Cerebellar cortex (tissue), 1 donor: ENCODE data around the gene HOXB6.

Experiments used
- DNase-seq: peaks from one replicate; pipeline ENCODE4 v3.0.0-alpha.2; 2015; ENCODE audit warnings: low spot score

Gene HOXB6

DNA sequence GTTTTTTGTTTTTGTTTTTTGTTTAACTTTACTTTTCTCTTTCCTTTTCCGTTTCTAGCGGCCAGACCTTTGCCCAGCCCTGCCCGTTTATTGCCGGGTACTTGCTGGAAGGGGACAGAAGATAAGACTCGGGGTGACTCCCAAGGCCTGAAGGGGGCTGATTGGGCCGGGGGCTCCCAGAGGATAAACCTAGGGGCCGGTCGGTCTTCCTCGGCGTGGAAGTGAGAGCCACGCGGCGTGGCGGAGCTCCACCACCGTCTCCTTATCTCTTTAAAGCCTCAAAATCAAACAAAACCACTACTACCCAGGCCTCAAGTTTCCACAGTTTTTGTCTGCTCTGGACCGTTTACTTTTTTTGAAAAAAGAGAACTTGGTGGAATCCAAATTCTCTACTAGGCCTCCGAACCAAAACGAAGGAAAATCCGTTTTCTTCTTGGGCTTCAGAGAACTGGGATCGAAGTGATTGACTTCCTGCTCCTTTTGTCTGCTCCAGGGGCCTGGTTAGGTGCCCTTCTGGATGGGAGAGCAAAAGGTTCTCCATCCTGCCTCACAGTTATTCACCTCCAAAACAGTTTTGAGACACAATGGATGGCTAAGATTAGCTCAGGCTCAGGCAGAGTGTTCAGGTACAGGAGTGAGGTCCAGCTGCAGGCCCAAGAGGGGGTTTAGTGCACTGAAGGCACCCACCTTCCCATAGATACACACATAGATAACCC, 29.9 kb upstream of the HOXB6 start:
- no peak for DNase-seq

DNA sequence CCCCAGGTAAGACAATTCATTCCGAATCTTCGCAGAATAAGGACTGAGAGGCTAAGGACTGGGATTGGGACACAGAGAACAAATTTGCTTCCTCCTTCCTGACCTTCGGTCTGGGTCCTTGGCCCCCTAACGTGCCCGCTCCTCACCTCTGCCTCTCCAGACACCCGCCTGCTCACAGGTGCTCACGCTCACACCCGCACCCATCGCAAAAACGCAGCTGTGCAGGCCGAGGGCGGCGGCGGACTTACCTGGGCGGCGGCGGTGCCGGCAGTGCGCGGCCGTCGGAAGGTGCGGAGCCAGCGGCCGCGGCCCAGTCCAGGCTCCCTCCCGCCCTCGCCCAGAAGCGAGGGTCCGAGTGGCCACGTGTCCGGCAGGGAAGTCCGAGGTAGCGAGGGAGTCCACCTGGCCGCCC, 28.5 kb upstream of the HOXB6 start:
- DNase-seq = no peak

DNA sequence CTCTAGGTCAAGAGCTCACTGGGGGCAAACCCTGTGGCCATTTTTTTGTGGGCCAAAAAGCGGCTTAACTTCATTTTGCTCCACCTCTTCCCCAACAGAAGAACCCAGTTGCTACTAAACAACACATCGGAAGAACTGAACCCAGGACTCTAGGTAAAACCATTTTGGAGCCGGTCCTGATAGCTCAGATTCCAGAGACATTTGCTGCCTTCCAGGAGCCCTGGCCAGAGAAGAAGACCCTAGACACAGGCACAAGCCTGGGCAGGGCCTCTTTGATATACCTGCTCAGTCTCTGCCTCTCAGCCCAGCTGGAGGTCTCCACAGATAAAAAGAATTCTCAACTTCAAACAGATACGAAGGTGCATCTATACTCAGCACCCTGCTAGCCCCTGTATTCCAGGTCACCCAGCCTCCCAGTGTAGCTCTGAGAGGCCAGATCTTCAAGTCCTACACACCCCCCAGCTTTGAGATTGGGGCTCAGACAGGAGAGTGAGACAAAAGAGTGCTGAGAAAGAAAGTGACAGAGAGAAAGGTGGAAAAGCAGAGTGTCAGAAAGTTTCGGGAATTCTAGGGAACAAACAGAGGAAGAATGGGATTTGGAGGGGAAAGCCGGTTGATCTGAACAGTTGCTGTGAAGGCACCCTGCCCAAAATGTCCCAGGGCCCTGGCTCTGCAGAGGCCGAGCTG, 27.9 kb upstream of the HOXB6 start:
- no peak for DNase-seq

DNA sequence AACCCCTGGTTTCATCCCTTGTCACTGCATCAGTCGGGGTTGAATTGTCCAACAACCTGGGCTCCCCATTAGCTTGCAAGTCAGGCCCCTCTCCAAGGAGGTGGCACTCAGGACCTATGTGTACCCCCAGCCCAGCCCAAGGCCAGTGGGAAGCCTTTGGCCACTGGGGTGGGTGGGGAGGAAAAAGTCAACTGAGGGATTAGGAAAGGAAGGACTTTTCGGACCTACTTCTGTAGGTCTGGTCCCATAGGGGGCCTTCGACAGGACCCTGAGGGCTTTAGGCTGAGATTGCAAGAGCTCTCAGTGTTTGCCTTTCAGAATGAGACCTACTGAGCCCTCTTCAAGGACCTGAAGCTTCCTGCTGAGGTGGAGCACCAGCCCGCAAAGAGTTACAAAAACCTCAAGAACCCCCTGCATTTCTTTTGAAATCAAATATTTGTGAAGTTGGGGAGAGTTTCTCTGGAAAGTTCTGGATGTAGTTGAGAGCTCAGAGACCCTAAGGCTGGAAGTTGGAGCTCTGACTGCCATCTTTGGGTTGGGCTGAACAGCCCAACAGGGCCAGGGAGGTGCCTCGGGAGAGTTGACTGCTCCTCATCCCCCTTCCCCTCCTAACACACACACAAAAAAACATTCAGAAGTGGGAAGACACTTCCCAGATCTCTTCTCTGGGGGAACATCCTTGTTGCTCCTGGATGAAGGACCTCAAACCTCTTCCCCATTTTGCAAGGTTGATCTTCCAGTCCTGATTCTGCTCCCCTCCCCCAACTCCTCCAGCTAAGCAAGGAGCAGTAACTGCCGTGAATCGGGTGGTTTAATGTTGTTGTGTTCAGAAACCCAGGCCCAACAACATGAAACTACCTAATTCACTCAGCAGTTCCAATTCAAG, 27.1 kb upstream of the HOXB6 start:
- no peak for DNase-seq

DNA sequence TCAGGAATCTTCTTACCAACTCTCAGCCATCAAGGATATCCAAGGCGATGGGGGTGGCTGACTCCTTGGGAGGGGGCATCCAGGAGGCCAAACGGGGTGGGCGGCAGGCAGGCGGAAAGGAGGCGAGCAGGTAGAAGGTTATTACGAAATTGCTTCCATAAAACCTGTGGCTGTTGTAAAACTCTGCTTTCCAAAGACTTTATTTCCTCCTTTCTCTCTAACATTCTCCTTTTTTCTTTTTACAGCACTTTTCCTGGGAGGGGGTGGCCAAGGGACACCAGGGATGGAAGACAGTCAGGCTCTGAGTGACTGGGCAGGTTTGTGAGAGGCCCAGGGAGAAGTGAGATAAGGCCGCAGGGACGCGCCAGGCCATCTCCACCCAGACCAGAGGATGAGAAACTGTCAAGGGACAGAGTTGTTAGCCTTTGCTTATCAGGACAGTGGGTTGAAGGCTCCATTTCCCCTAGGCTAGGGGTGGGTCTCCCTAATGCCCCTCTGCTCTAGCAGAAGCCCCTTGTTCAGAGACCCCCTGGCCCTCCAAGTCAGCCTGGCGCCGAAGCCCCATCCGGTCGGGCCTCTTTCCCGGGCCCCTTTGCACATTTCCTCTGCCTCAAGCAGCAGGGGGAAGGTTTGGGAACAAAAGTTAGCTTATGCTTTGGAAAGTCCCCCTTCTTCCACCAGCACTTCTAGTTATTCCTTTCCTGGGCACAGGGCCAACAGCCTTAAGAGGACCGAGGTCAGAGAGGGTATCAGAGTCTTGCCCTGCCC, 26.3 kb upstream of the HOXB6 start:
- DNase-seq = no peak

DNA sequence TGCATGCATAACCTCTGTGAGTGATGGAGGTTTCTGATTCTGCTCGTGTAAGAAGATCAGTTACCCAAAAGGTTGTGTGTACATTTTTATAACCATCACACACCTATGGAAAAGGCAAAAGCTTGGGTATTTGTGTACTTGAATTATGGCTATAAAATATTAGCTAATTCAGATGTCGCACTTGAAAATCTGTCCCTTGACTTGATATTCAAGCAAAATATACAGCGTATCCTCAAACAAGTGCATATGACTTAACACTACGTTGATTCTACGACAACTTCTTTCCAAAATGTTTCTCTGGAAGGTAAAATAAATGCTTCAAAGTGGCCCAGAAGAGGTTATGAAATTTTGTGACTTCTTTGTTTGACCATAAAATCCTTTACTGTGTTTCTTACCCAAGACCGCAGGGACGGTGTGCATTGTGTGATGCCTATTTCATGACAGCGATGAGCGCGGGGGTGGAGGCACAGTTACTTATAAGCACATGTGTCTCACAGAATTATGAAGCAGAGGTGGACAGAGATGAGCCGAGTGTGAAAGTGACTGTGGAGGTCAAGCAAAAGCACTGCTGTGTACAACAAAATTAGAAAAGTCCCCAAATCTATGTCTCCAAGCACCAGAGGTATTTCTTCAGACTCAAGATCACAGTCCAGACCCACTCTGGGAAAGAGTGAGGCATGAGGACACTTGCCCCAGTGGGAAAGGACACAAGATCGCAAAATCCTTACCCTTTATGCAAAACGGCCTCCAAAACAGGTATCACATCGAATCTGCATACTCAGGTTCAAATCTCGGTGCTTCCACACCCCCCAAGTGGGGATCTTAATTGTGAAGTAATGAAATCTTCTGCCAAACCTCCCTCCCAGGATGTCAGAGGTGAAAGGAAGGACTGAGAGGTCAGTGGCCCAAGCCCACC, 25.5 kb upstream of the HOXB6 start:
- no peak for DNase-seq

DNA sequence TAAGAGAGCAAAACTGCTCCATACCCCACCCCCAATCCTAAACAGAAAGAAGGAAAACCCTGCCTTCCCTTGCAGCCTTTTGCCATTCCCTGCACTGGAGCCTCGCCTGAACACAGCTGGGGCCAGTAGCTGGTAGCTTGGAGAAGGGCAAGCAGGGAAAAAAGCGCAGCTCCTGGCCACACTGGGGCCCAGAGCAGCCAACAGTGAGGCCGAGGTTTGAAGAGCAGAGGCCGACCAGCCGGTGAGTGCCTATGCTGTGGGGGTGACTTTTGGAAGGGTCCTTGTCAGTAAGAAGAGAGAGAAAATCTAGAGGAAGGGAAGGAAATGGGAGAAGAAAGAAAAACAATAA, 24.6 kb upstream of the HOXB6 start:
- DNase-seq = no peak

DNA sequence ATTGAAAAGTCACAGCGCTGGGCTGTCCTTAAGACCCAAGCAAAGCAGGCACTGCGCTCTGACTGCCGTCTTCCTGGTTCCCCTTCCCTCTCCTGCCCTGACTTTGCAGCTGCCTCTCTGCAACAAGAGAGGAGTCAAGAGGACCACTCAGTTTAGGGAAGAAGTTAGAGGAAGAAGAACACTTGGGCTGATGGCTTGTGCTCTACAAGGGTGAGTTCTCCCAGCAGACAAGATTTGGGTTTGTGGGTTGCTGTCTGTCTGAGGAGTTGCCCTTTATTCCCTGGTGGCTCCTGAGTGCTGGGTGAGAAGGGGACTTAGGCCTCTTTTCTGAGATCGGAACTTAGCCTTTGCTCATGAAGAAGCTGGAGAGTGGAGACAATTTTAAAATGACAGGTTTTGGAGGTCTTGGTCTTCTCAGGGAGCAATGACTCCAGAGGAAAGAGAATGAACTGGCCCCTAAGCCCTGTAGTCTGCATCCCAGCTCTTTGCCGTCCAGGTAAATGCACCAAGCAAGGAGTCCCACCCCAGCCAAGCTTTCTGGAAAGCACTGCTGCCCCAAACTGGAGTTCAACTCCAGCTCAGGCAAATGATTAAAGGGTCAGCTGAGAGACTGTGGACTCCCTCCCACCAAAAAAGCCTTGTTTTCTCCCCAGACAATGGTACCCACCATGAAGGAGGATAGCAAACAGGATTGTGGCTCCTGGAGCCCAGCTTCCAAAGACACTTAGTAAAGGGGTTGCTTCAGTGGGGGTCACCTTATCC, 24.0 kb upstream of the HOXB6 start:
- DNase-seq = no peak

DNA sequence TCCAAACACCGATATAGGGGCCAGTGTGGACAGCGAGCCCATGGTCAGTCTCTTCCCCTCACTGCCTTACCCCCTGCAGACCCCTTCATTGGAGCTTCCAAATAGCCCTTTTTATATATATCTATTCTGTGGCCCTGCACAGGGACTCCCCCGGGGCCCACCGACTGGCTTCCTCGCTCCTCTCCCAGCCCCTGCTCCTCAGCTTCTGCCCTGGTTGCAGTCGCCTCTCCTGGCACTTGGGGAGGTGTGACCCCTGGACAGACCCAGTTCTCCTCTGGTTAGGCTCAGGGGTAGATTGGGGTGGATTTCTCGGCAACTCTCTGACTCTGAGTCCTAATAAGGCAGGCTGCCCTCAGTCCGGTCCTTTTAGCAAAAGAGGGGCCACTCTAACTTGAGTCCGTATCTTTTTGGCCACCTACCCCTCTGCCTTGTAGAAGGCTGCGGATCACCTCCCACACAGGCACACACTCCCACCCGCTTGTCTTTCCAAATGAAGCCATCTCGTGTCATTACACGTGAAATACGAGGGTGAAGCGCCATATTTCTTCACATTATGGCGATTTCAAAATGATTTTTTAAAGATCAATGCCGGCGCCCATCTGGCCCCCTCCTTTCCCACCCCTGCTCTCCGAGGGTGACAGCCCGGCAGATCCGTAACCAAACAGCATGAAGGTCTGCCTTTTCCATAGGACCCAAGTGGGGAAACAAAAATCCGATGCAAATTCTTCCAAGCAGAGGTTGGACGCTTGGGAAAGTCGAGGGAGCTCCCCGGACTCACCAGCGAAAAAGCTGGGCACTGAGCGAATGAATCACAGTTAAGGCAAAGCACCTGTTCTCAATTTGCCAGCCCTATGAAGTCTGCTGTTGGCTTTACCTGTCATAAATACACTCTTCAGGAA, 23.1 kb upstream of the HOXB6 start:
- DNase-seq = no peak

DNA sequence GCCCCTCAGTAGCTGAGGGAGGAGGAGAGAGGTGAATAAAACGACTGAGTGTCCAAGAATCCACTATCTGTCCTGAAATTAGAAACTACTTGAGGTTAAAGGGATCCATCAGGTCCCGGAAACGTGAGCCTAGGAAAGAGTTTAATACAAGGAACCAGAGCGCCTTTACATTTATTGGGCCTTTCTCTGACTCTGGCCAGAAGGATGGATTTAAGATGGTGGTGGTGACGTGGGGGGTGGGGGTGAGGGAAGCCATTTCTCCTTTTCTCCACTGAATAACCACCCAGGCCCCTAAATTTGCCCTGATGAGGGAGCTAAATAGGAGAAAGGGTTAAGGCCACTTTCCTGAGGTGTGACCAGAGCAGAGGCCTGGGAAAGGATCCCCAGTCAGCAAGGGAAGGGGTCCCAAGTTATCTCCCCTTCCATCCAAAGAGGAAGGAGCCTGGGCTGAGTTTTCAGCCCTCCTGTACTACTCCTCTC, 22.4 kb upstream of the HOXB6 start:
- no peak for DNase-seq

DNA sequence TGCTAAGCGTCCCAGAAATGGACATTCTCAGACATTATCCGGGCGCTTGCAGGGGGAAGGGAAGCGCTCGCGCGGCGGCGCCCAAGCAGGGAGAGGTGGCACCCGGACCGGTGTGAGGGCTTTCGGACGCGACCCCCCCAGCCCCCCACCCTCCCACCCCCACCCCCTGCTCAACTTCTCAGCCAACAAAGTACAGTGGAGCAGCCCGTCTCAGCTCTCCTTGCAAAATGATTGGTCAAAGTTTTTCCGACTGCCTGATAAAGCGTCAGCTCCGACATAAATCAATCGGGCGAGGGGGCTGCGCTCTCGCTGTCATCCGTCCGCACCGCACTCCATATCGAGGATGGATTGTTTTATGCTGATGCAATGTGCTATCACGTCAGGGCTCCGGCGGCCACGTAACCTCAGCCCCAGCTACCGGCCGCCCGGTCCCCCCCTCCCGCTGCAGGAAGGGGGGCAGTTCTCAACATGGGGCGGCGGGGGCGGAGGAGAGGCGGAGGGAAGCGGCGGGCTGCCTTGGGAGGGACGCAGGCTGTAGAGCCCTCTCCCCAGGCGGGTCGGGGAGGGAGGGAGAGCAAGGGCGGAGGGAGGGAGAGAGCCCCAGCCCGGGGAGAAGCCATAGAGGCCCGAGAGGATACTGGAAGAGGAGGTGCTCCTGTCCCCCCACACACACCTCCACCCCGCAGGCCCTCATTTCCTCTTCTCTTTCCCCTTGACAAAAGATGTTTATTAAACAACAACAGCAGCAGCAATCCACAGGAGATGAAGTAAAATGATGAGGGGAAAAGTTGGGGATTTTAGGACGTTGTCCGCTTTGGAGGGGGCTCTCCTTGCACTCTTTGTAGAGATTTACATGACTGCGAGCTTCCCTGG, 21.7 kb upstream of the HOXB6 start, which contains the start of gene HOXB9:
TSS of gene HOXB9 (minus strand) at position 114 of the 873 bp plus-strand sequence. CDS start at position 25, 89 bp downstream.
- DNase-seq = no peak

DNA sequence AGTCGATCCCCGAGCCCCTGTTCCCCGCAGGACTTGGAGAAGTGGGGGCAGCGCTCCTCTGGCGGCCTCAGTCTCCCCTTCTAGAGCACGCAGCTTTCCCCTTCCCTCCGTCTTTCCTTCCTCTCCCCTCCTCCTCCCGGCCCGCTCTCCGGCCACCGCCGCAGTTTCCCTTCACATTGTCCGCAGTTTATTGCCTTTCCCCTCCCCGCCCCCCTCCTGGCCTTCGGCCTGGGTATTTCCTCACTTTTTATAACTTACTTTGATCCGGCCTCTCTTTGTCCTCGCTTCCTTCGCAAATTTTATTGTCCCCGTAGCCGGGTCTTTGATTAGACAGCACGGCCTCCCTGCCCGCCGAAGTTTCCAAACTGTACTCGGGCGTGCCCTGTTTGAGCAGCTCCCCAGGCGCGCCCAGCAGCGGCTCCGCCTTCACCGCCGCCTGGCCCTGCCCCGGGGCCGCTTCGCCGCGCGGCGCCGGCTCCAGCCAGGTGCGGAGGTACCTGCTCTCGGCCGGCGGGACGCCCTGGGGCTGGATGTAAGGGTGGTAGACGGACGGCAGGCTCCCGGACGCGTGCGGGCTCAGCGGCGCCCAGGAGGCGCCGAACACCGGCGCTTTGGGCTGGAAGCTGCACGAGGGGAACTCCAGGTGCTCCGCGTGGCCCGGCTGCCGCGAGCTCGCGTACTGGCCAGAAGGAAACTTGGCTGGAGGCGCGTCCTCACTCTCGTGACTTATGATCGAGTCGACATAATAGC, 20.9 kb upstream of the HOXB6 start:
- no peak for DNase-seq

DNA sequence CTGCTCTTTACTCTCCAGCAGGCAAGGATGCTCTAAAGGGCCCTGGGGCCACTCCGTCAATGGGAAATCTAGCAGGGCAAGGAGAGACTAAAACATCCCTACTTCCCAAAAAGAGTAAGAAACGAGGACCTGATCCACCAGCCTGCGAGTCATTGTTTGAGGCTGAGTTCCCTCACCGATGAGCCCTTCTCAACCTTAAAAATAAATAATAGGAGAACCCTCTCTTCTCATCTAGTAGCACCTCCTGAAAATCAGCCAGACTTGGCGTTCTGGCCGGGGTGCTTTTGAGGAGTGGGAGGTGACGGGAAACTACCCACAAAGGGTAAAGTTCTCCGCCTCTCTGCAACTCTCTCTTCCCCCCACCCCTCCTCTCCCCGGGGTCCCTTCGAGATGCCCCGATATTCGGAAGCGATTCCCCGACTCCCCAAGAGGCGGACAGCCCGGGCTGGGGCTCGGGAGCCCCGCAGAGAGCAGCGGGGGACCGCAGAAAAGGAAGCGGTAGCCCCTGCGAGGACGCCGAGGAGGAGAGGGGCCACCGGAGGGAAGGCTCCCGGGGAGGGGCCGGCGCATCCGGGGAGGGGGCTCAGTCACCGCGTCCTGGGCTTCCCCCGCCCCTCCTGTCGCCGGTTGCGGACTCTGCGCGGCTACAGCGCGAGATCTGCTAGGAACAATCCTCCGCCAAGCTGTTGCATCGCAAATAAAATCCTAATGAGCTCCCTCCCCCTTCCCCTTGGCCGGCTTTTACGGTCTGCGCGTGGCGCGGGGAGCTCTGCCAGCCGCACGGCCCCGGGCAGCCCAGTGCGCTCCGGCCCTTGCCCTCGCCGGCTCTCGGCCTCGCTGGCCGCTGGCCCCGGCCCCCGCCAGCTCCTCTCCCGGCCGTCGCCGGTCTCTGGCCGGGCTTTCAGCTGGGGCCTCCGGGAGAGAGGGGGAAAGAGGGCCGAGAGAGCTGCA, 20.0 kb upstream of the HOXB6 start:
- DNase-seq = no peak

DNA sequence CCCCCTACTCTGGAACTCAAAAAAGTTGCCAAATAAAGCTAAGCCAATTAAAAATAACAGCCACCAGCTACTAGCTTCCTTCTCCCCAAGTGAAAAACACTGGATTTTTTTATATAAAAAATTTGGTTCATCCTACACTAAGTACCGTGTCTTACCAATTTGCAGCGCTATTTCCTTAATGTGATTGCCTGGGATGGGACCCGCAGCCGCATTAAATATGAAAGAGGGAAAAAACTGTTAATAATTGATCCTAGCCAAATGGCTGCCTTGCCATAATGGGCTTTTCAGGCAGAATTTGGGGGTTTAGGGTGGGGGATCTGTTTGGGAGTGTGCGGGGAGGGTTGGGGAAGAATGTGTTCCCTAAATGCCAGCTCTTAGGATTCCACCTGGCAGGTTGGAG, 19.3 kb upstream of the HOXB6 start:
- DNase-seq = no peak

DNA sequence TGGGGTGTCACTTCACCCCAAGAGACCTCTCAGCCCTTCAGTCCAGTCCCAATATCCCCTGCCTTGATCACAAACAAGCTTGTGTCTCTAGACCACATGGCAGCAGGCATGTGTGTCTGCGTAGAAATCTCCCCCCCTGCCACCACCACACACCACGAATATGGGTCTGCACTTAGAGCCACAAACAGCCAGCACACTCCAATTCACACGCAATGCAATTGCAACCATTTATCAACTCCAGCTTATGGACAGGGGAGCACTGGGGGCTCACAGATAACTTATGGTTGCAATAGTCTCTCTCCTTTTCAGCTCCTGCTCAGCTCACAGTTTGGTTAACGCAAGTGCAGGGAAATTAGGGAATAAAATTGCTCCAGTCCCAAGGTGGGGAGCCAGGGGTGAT, 18.8 kb upstream of the HOXB6 start:
- DNase-seq = no peak

DNA sequence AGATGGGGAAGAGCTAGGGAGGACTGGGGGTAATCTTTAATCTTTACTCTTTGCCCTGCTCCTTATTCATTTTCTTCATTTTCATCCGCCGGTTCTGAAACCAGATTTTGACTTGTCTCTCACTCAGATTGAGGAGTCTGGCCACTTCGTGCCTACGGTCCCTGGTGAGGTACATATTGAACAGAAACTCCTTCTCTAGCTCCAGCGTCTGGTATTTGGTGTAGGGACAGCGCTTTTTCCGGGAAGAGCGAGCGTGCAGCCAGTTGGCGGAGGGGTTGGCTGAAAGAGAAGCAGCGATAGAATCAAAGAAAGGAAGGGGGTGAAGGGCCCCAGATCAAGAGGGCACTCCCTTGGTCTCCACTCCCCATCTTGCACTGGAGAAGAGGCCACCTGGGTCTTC, 18.1 kb upstream of the HOXB6 start:
- DNase-seq = no peak
